ENCODE results near the gene FUT6. TPM values are rescaled to one million over a fixed set of nuclear protein-coding genes. Genes with fewer than 3 reads are reported as not detected.

FUT6 gene
- total and polyA plus RNA-seq, 2 donors (not counting 1 experiment from before 2014, with no cell fraction given), result not detected

DNA sequence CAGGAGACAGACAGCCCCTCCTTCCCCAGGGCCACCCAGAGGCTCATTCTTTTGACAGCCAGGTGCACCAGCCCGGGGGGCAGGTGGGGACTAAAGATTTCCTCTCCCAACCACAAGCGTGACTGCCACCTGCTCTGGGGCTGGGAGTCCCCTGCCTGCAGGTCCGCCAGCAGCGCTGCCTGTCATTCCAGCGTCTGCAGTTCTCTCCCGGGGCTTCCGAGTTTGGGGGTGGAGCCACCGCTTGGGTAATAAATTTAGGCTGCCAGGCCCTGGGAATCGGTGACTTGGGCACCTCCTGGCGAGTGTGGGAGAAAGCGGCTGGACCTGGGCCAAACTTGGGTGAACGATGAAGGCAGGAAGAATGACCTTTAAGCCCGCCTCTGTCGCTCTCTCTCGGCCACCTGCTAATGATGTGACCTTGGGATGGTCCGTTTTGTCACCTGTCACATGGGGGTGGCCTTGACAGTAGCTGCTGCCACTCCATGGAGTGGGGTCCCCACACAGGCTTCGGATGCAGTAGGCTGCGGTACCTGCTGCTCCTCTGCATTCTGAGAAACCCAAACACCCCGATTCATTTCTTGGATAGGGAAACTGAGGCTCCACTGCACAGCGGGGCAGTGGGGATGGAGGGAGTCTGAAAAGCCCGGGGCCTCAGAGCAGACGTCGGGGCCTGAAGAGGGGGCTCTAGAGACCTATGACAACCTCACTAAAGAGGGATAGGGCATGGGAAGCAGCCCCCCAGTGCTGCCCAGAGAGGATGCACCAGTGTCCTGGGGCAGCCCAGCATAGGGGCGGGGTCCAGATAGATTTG lies 12.8 kb downstream of the FUT6 start:
- Histone ChIP-seq H3K4me3 (replicated peaks in 1 of 4; ENCODE audit: control extremely low read depth in 1 of 4, insufficient read depth in 1 of 4, low read depth in 3 of 4, low read length in 4 of 4) (no peak overlapping the region), H3K27ac (ENCODE audit: insufficient read depth, low read length) (no peak overlapping the region), H3K4me2 (ENCODE audit: extremely low read depth, insufficient read depth, low read length) (no peak overlapping the region), H2AFZ (ENCODE audit: low read length) (no peak overlapping the region), H4K20me1 (ENCODE audit: control insufficient read depth, extremely low read depth, insufficient read depth, low read length) (no peaks in the 10 kb centered on the region), H3K36me3 (ENCODE audit: control insufficient read depth, insufficient read depth, low read length) (no peaks in the 10 kb centered on the region), H3K4me1 (ENCODE audit: control insufficient read depth, extremely low read depth, insufficient read depth, low read length) (no peaks in the 10 kb centered on the region), H3K9me3 (ENCODE audit: control insufficient read depth, insufficient read depth, low read depth, low read length) (no peaks in the 10 kb centered on the region), H3K79me2 (ENCODE audit: control insufficient read depth, insufficient read depth, low read length) (no peaks in the 10 kb centered on the region), H3K27me3 (ENCODE audit: control insufficient read depth, insufficient read depth, low read length) (peaks cover 21% of the 10 kb centered on the region), H3K9ac (ENCODE audit: insufficient read depth, low read length) (no peak overlapping the region)
- TF ChIP-seq EZH2 (IDR thresholded peaks at IDR 0.05; ENCODE audit: low read length, missing control alignments), result no peak
- TF ChIP-seq, protein P1, sequence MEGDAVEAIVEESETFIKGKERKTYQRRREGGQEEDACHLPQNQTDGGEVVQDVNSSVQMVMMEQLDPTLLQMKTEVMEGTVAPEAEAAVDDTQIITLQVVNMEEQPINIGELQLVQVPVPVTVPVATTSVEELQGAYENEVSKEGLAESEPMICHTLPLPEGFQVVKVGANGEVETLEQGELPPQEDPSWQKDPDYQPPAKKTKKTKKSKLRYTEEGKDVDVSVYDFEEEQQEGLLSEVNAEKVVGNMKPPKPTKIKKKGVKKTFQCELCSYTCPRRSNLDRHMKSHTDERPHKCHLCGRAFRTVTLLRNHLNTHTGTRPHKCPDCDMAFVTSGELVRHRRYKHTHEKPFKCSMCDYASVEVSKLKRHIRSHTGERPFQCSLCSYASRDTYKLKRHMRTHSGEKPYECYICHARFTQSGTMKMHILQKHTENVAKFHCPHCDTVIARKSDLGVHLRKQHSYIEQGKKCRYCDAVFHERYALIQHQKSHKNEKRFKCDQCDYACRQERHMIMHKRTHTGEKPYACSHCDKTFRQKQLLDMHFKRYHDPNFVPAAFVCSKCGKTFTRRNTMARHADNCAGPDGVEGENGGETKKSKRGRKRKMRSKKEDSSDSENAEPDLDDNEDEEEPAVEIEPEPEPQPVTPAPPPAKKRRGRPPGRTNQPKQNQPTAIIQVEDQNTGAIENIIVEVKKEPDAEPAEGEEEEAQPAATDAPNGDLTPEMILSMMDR (conservative IDR thresholded peaks at IDR 0.05 in 1 of 2, IDR thresholded peaks at IDR 0.05 in 1 of 2; ENCODE audit: low read depth in 1 of 2, low read length in 2 of 2), result peak in 1 of 2 donors; percentile 16
- DNase-seq (ENCODE audit: low read depth in 2 of 2), result peak in 1 of 2 donors; percentile 31

DNA sequence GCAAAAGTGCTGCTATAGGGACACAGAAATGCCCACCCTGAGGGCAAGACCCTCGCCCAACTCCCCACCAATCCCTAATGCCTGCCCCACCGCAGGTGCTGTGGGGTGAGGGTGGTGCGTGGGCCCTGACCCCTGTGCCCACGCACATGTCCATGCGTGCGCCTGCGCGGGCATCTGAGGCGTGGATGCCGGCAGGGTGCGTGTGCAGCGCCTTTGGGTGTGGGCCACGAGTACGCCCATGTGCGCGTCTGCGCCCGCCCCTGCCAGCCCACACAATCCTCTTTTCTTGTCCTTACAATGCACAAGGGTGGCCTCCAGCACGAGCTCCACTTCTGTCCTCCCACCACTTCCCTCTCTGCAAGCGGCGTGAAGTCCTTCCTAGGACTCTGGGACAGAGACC lies 14.3 kb downstream of the FUT6 start:
- DNase-seq (ENCODE audit: low read depth in 2 of 2), result no peak
- no peaks in the 10 kb centered on the region for H3K79me2 ChIP-seq (ENCODE audit: control insufficient read depth, insufficient read depth, low read length)
- peaks cover 20% of the 10 kb centered on the region for H3K27me3 ChIP-seq (ENCODE audit: control insufficient read depth, insufficient read depth, low read length)

DNA sequence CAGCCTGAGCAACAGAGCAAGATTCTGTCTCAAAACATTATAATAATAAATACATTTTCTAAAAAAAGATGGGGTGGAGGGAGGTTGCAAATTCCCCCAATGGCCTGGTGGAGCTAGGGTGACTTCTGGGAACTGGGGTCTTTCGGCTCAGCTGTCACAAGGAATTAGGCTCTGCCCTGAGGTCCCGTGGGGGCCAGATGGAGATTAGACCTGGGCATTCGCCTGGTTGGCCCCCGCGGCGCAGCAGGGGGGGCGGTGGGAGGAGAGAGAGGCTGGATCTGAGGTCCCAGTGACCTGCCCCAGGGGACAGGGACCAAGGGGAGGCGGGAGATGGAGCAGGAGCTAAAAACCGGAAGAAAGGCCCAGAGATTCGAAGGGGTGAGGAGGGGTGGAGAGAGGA lies 14.8 kb downstream of the FUT6 start:
- H3K9me3 ChIP-seq (ENCODE audit: control insufficient read depth, insufficient read depth, low read depth, low read length), result no peaks in the 10 kb centered on the region
- H3K4me2 ChIP-seq (ENCODE audit: extremely low read depth, insufficient read depth, low read length), result no peak overlapping the region
- no peak overlapping the region for H3K4me3 ChIP-seq (replicated peaks in 1 of 4; ENCODE audit: control extremely low read depth in 1 of 4, insufficient read depth in 1 of 4, low read depth in 3 of 4, low read length in 4 of 4)
- no peak overlapping the region for H3K27ac ChIP-seq (ENCODE audit: insufficient read depth, low read length)
- H3K4me1 ChIP-seq (ENCODE audit: control insufficient read depth, extremely low read depth, insufficient read depth, low read length), result no peaks in the 10 kb centered on the region
- no peak overlapping the region for H3K9ac ChIP-seq (ENCODE audit: insufficient read depth, low read length)
- no peaks in the 10 kb centered on the region for H3K36me3 ChIP-seq (ENCODE audit: control insufficient read depth, insufficient read depth, low read length)
- H3K79me2 ChIP-seq (ENCODE audit: control insufficient read depth, insufficient read depth, low read length), result no peaks in the 10 kb centered on the region
- no peaks in the 10 kb centered on the region for H4K20me1 ChIP-seq (ENCODE audit: control insufficient read depth, extremely low read depth, insufficient read depth, low read length)
- no peak for DNase-seq (ENCODE audit: low read depth in 2 of 2)
- peaks cover 16% of the 10 kb centered on the region for H3K27me3 ChIP-seq (ENCODE audit: control insufficient read depth, insufficient read depth, low read length)
- H2AFZ ChIP-seq (ENCODE audit: low read length), result no peak overlapping the region
- TF ChIP-seq, protein P1 (conservative IDR thresholded peaks at IDR 0.05 in 1 of 2, IDR thresholded peaks at IDR 0.05 in 1 of 2; ENCODE audit: low read depth in 1 of 2, low read length in 2 of 2), result no peak
- TF ChIP-seq EZH2 (IDR thresholded peaks at IDR 0.05; ENCODE audit: low read length, missing control alignments), result no peak

More for the DNA sequence above, 14.3 kb downstream of the FUT6 start:
- TF ChIP-seq, protein P1 (conservative IDR thresholded peaks at IDR 0.05 in 1 of 2, IDR thresholded peaks at IDR 0.05 in 1 of 2; ENCODE audit: low read depth in 1 of 2, low read length in 2 of 2), result no peak
- no peak for TF ChIP-seq EZH2 (IDR thresholded peaks at IDR 0.05; ENCODE audit: low read length, missing control alignments)
- Histone ChIP-seq H2AFZ (ENCODE audit: low read length) (no peak overlapping the region), H3K27ac (ENCODE audit: insufficient read depth, low read length) (no peak overlapping the region), H3K4me2 (ENCODE audit: extremely low read depth, insufficient read depth, low read length) (no peak overlapping the region), H3K36me3 (ENCODE audit: control insufficient read depth, insufficient read depth, low read length) (no peaks in the 10 kb centered on the region), H3K4me1 (ENCODE audit: control insufficient read depth, extremely low read depth, insufficient read depth, low read length) (no peaks in the 10 kb centered on the region), H3K4me3 (replicated peaks in 1 of 4; ENCODE audit: control extremely low read depth in 1 of 4, insufficient read depth in 1 of 4, low read depth in 3 of 4, low read length in 4 of 4) (no peak overlapping the region), H3K9ac (ENCODE audit: insufficient read depth, low read length) (no peak overlapping the region), H4K20me1 (ENCODE audit: control insufficient read depth, extremely low read depth, insufficient read depth, low read length) (no peaks in the 10 kb centered on the region), H3K9me3 (ENCODE audit: control insufficient read depth, insufficient read depth, low read depth, low read length) (no peaks in the 10 kb centered on the region)
